Breast epithelium (tissue), 3 donors: Measurements from ENCODE around the gene MINDY3.

ENCODE experiments used
- CTCF ChIP-seq, 3 donors: fragments of 450-650 bp; IDR thresholded peaks; one replicate each; pipeline ENCODE4 v1.5.1; 2016 to 2017; ENCODE audit warnings: antibody characterized with exemption in 3 of 3, mild to moderate bottlenecking in 3 of 3, moderate library complexity in 3 of 3
- POLR2A ChIP-seq: fragments of 450-650 bp; IDR thresholded peaks from one replicate; pipeline ENCODE4 v1.6.1; 2016; ENCODE audit warnings: antibody characterized with exemption, mild to moderate bottlenecking, moderate library complexity

- TF ChIP-seq POLR2A (no peak), CTCF (IDR thresholded peaks at IDR 0.05) (no peak)
Measured at GRCh38 chr10:15748126-15748525, 112.2 kb downstream of the MINDY3 start.
